Esophagus squamous epithelium (tissue), 4 donors: ENCODE data around the gene SPEN.

Source experiments
- POLR2A ChIP-seq, 4 donors: fragments of 450-650 bp; IDR thresholded peaks; one replicate each; pipeline ENCODE4 v1.6.1; 2017; ENCODE audit warnings: antibody characterized with exemption in 4 of 4, mild to moderate bottlenecking in 4 of 4, moderate library complexity in 3 of 4
- TF ChIP-seq, protein P1 (sequence below), 6 experiments: fragments of 450-650 bp in 4 of 6; fragments of 200-600 bp in 2 of 6; sonication (generic) in 2 of 6; IDR thresholded peaks; one replicate each; pipeline ENCODE4 v1.5.1; 2016 to 2019; ENCODE audit warnings: antibody characterized with exemption in 6 of 6, mild to moderate bottlenecking in 4 of 6, moderate library complexity in 4 of 6

DNA sequence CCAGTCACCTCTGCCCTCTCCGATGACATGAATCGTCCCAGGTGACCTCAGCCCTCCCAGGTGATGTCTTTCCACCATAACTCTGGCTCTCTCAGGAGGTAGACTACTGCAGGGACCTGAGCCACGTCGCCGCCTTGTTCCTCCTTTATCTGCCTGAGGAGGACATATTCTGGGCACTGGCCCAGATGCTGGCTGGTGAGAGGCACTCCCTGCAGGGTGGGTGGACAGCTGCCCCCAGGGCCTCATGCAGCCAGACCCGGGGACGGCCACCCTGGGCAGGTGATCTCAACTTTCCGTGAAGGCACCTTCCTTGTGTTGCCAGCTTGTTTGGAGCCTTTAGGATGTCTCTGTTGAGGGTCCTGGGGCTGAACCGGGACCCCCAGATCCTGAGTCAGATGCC lies 142.3 kb downstream of the SPEN start:
- TF ChIP-seq, protein P1, sequence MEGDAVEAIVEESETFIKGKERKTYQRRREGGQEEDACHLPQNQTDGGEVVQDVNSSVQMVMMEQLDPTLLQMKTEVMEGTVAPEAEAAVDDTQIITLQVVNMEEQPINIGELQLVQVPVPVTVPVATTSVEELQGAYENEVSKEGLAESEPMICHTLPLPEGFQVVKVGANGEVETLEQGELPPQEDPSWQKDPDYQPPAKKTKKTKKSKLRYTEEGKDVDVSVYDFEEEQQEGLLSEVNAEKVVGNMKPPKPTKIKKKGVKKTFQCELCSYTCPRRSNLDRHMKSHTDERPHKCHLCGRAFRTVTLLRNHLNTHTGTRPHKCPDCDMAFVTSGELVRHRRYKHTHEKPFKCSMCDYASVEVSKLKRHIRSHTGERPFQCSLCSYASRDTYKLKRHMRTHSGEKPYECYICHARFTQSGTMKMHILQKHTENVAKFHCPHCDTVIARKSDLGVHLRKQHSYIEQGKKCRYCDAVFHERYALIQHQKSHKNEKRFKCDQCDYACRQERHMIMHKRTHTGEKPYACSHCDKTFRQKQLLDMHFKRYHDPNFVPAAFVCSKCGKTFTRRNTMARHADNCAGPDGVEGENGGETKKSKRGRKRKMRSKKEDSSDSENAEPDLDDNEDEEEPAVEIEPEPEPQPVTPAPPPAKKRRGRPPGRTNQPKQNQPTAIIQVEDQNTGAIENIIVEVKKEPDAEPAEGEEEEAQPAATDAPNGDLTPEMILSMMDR (IDR thresholded peaks at IDR 0.05), result no peak
- TF ChIP-seq POLR2A (IDR thresholded peaks at IDR 0.05), result no peak
